ENCODE results near the gene CUEDC1. TPM values are rescaled to one million over a fixed set of nuclear protein-coding genes. Genes with fewer than 3 reads are reported as not detected.

Gene CUEDC1
- total RNA-seq, 1 experiment from 2014 or later: 53.5 TPM

DNA sequence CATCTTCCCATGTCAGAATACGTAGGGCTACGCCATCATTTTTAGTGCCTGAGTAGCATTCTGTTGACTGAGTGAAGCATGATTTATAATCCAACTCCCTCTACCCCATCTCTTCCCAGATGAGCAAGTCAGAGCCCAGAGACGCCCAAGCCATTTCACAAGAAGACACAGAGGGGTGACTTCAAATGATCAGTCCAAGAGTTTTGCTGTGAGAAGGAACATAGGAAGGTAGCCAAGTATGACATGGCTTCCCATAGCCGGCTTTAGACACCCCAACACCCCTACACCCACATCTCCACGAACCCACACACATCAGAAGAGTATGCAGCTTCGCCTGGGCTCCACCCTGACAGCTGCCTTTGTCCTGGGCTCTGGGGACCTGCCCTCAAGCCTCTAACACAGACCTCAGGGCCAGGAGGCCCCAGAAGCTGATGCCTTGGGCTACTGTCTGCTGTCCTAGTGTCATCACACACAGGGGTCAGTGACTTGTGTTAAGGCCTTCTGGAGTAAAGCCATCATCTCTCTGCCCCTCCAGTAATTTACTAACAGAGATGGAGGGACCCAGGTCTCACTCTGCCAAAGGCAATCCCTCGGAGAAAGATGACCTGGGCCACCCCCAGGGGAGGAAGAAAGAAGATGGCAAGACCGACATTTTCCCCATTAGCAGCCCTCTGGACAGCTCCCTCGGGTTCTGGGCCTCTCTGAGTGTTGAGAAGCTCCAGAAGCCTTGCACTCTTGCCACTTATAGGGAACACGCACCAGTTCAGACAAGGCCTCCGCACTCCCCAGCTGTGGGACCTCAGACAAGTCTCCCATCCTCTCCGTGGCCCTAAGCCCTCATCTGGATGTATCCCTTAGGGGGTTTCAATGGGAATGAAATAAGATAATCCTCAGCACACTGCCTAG is 66.6 kb downstream of the CUEDC1 start:
- no peak overlapping the region for H3K4me3 ChIP-seq (ENCODE audit: low read depth, low read length, poor library complexity, severe bottlenecking)
- no peaks in the 10 kb centered on the region for H3K27me3 ChIP-seq (replicated peaks; ENCODE audit: insufficient read depth, low read depth, low read length, poor library complexity)
- BruUV-seq (replicated peaks): no TSS peak
- H3K4me1 ChIP-seq (ENCODE audit: insufficient read depth, low read length, poor library complexity, severe bottlenecking): peaks cover 31% of the 10 kb centered on the region
- H3K36me3 ChIP-seq (ENCODE audit: insufficient read depth, low read length, poor library complexity, severe bottlenecking): peaks cover 4% of the 10 kb centered on the region
- H3K27ac ChIP-seq (ENCODE audit: low read depth, low read length, poor library complexity, severe bottlenecking): no peak overlapping the region
- TF ChIP-seq CTCF (conservative IDR thresholded peaks at IDR 0.05; ENCODE audit: low read depth, low read length): no peak
- TF ChIP-seq EZH2 (IDR thresholded peaks at IDR 0.05; ENCODE audit: borderline replicate concordance, low read depth, low read length, poor library complexity, severe bottlenecking): no peak
- intact Hi-C loops (cut with micrococcal nuclease; ENCODE audit: unreplicated experiment): no loop called here
- ChIA-PET POLR2A (ENCODE audit: low non-redundant PET) (no interaction called here), CTCF (no interaction called here)
- no peaks in the 10 kb centered on the region for H3K9me3 ChIP-seq (ENCODE audit: low read depth, low read length, poor library complexity, severe bottlenecking)
- no peak for DNase-seq (ENCODE audit: low spot score)

DNA sequence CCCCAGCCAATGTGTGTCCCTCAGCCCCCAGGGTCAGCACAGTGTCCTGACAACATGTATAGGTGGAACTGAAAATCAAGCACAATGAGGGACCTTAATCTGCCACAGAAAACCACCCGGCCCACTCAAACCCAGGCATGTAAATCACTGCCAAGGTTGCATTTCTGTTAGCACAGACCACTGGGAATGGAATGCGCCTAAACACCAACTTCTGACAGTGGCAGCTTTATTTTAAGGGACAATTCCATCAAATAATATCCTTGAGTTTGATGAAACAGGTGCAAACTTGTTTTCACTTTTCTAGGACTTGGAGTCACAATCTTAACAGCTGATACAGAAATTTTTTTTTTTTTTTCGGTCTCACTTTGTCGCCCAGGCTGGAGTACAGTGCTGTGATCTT is 68.1 kb downstream of the CUEDC1 start:
- H3K4me1 ChIP-seq (ENCODE audit: insufficient read depth, low read length, poor library complexity, severe bottlenecking): peaks cover 23% of the 10 kb centered on the region
- no peak overlapping the region for H3K27ac ChIP-seq (ENCODE audit: low read depth, low read length, poor library complexity, severe bottlenecking)
- BruUV-seq (replicated peaks): no TSS peak
- H3K4me3 ChIP-seq (ENCODE audit: low read depth, low read length, poor library complexity, severe bottlenecking): no peak overlapping the region
- no peaks in the 10 kb centered on the region for H3K27me3 ChIP-seq (replicated peaks; ENCODE audit: insufficient read depth, low read depth, low read length, poor library complexity)
- intact Hi-C loops (cut with micrococcal nuclease; ENCODE audit: unreplicated experiment): no loop called here
- TF ChIP-seq EZH2 (IDR thresholded peaks at IDR 0.05; ENCODE audit: borderline replicate concordance, low read depth, low read length, poor library complexity, severe bottlenecking): no peak
- no peak for TF ChIP-seq CTCF (conservative IDR thresholded peaks at IDR 0.05; ENCODE audit: low read depth, low read length)
- ChIA-PET CTCF (no interaction called here), POLR2A (ENCODE audit: low non-redundant PET) (no interaction called here)
- H3K36me3 ChIP-seq (ENCODE audit: insufficient read depth, low read length, poor library complexity, severe bottlenecking): peaks cover 5% of the 10 kb centered on the region
- no peaks in the 10 kb centered on the region for H3K9me3 ChIP-seq (ENCODE audit: low read depth, low read length, poor library complexity, severe bottlenecking)
- DNase-seq (ENCODE audit: low spot score): no peak

- ChIA-PET CTCF (interaction anchor here (0.5 kb wide), 1 partner anchor 49 kb away, joined by 3 read pairs; no protein-coding TSS in a partner anchor), POLR2A (ENCODE audit: low non-redundant PET) (no interaction called here)
- TF ChIP-seq CTCF (conservative IDR thresholded peaks at IDR 0.05; ENCODE audit: low read depth, low read length) (no peak), EZH2 (IDR thresholded peaks at IDR 0.05; ENCODE audit: borderline replicate concordance, low read depth, low read length, poor library complexity, severe bottlenecking) (no peak)
- peaks cover 5% of the 10 kb centered on the region for H3K36me3 ChIP-seq (ENCODE audit: insufficient read depth, low read length, poor library complexity, severe bottlenecking)
- no TSS peak for BruUV-seq (replicated peaks)
- H3K9me3 ChIP-seq (ENCODE audit: low read depth, low read length, poor library complexity, severe bottlenecking): no peaks in the 10 kb centered on the region
- no peak overlapping the region for H3K27ac ChIP-seq (ENCODE audit: low read depth, low read length, poor library complexity, severe bottlenecking)
- H3K4me3 ChIP-seq (ENCODE audit: low read depth, low read length, poor library complexity, severe bottlenecking): no peak overlapping the region
- peaks cover 35% of the 10 kb centered on the region for H3K4me1 ChIP-seq (ENCODE audit: insufficient read depth, low read length, poor library complexity, severe bottlenecking)
- H3K27me3 ChIP-seq (replicated peaks; ENCODE audit: insufficient read depth, low read depth, low read length, poor library complexity): no peaks in the 10 kb centered on the region
- intact Hi-C loops (cut with micrococcal nuclease; ENCODE audit: unreplicated experiment): no loop called here
- DNase-seq (ENCODE audit: low spot score): no peak
Measured at GRCh38 chr17:57886020-57886419, 69.2 kb downstream of the CUEDC1 start.
